Measurements from ENCODE around the gene PDHA1. TPM values are rescaled to one million over a fixed set of nuclear protein-coding genes. Genes with fewer than 3 reads are reported as not detected.

Gene PDHA1
- total and polyA plus RNA-seq, 2 of the 8 experiments (the other 6 are each of a cell fraction or from before 2014, with no cell fraction given), result 128 to 225 TPM

DNA sequence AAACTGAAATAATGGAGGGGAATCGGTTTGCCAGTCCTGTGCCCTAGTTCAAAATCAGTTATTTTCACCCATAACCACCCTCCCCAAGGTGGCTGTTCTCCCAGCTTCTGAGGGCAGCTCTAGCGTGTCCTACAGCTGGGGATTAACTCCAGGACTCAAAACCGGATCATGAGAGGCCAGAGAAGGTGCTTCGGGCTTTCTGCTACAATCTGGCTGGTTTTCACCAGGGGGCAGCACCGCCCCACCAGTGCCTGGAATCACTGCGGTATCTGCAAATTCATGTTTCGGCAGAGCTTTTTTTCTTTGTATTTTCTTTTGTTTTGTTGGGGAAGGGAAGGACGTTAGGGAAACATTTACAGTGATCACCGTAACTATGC is 28.4 kb downstream of the PDHA1 start:
- DNase-seq (ENCODE audit: low read depth in 1 of 2, low spot score in 2 of 2) (peak in 1 of 2 experiments; percentile 74), FAIRE-seq (peak; percentile 32)
- POLR2A ChIA-PET (ENCODE audit: partially characterized antibody), result interaction anchor here (1.3 kb wide), 1 partner anchor 142 kb away, joined by 3 read pairs; no protein-coding TSS in a partner anchor
- H2BK5ac ChIP-seq (ENCODE audit: low read depth, low read length), result no peak overlapping the region
- H3K36me3 ChIP-seq (ENCODE audit: control insufficient read depth in 2 of 4, insufficient read depth in 4 of 4, low read length in 3 of 4), result no peaks in the 10 kb centered on the region
- no peak overlapping the region for H3K23ac ChIP-seq (ENCODE audit: insufficient read length)
- no peak overlapping the region for H4K91ac ChIP-seq (replicated peaks; ENCODE audit: insufficient read length, low read length)
- H3K4ac ChIP-seq (replicated peaks; ENCODE audit: insufficient read length, low read depth, low read length), result no peak overlapping the region
- no peak overlapping the region for H2AK5ac ChIP-seq (ENCODE audit: low read depth, low read length)
- no peak overlapping the region for H4K5ac ChIP-seq (ENCODE audit: insufficient read length, low read depth, low read length)
- 6% methylated on average over 9 of the region's 9 CpGs; no CpG with 5 or more reads in 1 of the 2 experiments for WGBS, 2 experiments (ENCODE audit: extremely low coverage in 1 of 2, insufficient coverage in 1 of 2, insufficient read length in 1 of 2, insufficient replicate concordance in 2 of 2, low coverage in 1 of 2, low lambda C conversion rate in 2 of 2, missing lambda C conversion rate in 1 of 2)
- H3K23me2 ChIP-seq (ENCODE audit: low read depth, low read length), result peaks cover 9% of the 10 kb centered on the region; the same call in 1 of the 2 replicates
- no peak overlapping the region for H2BK15ac ChIP-seq (ENCODE audit: low read length)
- peak overlapping the region; percentile 47 to 94 for H3K4me2 ChIP-seq (ENCODE audit: insufficient read depth in 1 of 2, low read depth in 2 of 2, low read length in 2 of 2)
- H3K14ac ChIP-seq (ENCODE audit: insufficient read length), result no peak overlapping the region
- 0 out of 7 replicates have a peak, but pooled peaks cover 0 to 4% (median 0%) of the 10 kb centered on the region in 4 experiments for H3K4me1 ChIP-seq (replicated peaks in 1 of 4; ENCODE audit: control insufficient read depth in 3 of 4, insufficient read depth in 4 of 4, low read length in 3 of 4)
- H3K27ac ChIP-seq (ENCODE audit: low read depth, low read length), result no peak overlapping the region
- H2BK12ac ChIP-seq (ENCODE audit: low read depth, low read length), result no peak overlapping the region
- H3K9ac ChIP-seq (replicated peaks in 1 of 4; ENCODE audit: extremely low read depth in 1 of 4, low read depth in 3 of 4, low read length in 3 of 4), result 0 out of 7 replicates have a peak overlapping the region, but pooled peaks of 1 of the 4 experiments have one; percentile 4
- no peak overlapping the region for H2AFZ ChIP-seq (ENCODE audit: low read length)
- H3K79me1 ChIP-seq (ENCODE audit: low read depth, low read length), result no peaks in the 10 kb centered on the region
- H4K20me1 ChIP-seq (replicated peaks in 1 of 2; ENCODE audit: control insufficient read depth in 1 of 2, insufficient read depth in 2 of 2, low read length in 2 of 2), result no peaks in the 10 kb centered on the region
- TF ChIP-seq CBX5 (IDR thresholded peaks at IDR 0.05; ENCODE audit: low read depth, low read length), result no peak
- TF ChIP-seq FOSL1 (IDR thresholded peaks at IDR 0.05; ENCODE audit: insufficient read depth, low read depth, low read length), result no peak
- TF ChIP-seq, protein P1, sequence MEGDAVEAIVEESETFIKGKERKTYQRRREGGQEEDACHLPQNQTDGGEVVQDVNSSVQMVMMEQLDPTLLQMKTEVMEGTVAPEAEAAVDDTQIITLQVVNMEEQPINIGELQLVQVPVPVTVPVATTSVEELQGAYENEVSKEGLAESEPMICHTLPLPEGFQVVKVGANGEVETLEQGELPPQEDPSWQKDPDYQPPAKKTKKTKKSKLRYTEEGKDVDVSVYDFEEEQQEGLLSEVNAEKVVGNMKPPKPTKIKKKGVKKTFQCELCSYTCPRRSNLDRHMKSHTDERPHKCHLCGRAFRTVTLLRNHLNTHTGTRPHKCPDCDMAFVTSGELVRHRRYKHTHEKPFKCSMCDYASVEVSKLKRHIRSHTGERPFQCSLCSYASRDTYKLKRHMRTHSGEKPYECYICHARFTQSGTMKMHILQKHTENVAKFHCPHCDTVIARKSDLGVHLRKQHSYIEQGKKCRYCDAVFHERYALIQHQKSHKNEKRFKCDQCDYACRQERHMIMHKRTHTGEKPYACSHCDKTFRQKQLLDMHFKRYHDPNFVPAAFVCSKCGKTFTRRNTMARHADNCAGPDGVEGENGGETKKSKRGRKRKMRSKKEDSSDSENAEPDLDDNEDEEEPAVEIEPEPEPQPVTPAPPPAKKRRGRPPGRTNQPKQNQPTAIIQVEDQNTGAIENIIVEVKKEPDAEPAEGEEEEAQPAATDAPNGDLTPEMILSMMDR (IDR thresholded peaks at IDR 0.05; ENCODE audit: control extremely low read depth in 1 of 3, insufficient read depth in 1 of 3, low read depth in 1 of 3, low read length in 3 of 3), result peak; percentile 60 to 65 (median 65)
- peak; percentile 81 to 84 for TF ChIP-seq RAD21 (IDR thresholded peaks at IDR 0.05 in 1 of 2, conservative IDR thresholded peaks at IDR 0.05 in 1 of 2; ENCODE audit: low read depth in 2 of 2, low read length in 2 of 2)
- no peak overlapping the region for H2BK20ac ChIP-seq (ENCODE audit: low read length)
- H3K9me3 ChIP-seq (ENCODE audit: insufficient read depth in 2 of 2, low read depth in 1 of 2, low read length in 1 of 2), result no peaks in the 10 kb centered on the region
- CTCF ChIA-PET (ENCODE audit: partially characterized antibody), result interaction anchor here (1.0 to 2.0 kb wide), 11 partner anchors 9 to 220 kb away, joined by 3 to 12 read pairs (median 4); partner anchors contain the start of gene MAP3K15
- peaks cover 0 to 5% (median 3%) of the 10 kb centered on the region in 4 experiments; a peak in 3 of 7 replicates for H3K27me3 ChIP-seq (replicated peaks in 1 of 4; ENCODE audit: control insufficient read depth in 3 of 4, extremely low read depth in 1 of 4, insufficient read depth in 3 of 4, low read length in 3 of 4)
- H2BK120ac ChIP-seq (replicated peaks; ENCODE audit: low read depth, low read length), result no peak overlapping the region
- H3K79me2 ChIP-seq (ENCODE audit: control insufficient read depth in 1 of 2, insufficient read depth in 2 of 2, low read length in 2 of 2), result no peaks in the 10 kb centered on the region
- H4K8ac ChIP-seq (ENCODE audit: extremely low read depth, insufficient read depth, low read length), result no peak overlapping the region
- H3K56ac ChIP-seq (replicated peaks; ENCODE audit: insufficient read length, low read depth, low read length), result no peak overlapping the region
- H3K4me3 ChIP-seq (ENCODE audit: extremely low read depth in 1 of 4, insufficient read depth in 2 of 4, low read depth in 3 of 4, low read length in 4 of 4), result peak overlapping the region; percentile 58 to 71 (median 60); a peak in 7 of 8 replicates
- no peak overlapping the region for H3K18ac ChIP-seq (ENCODE audit: extremely low read depth, low read length)

All from H1 (cell line).